ENCODE measurements around the gene MORN1. TPM values are rescaled to one million over a fixed set of nuclear protein-coding genes. Genes with fewer than 3 reads are reported as not detected.

The MORN1 gene
- total and polyA plus RNA-seq, 2 of the 4 experiments (the other 2 are of a cell fraction), result 3.0 to 4.2 TPM

GRCh38 chr1:2386636-2387611 is 4.4 kb downstream of the MORN1 start:
- H3K56ac ChIP-seq (ENCODE audit: extremely low read depth, insufficient read depth, low read length), result no peak overlapping the region
- no peak overlapping the region for H2BK120ac ChIP-seq (ENCODE audit: low read depth, low read length)
- no peak overlapping the region for H3K23ac ChIP-seq (ENCODE audit: low read depth, low read length)
- H3K4ac ChIP-seq (ENCODE audit: low read depth, low read length), result no peak overlapping the region
- H4K91ac ChIP-seq (ENCODE audit: insufficient read depth, low read depth, low read length), result no peak overlapping the region
- H3K36me3 ChIP-seq (ENCODE audit: control insufficient read depth, insufficient read depth, low read length), result 0 out of 2 replicates have a peak, but pooled peaks cover 2% of the 10 kb centered on the region
- no peaks in the 10 kb centered on the region for H4K20me1 ChIP-seq (ENCODE audit: insufficient read depth, low read length)
- H2BK15ac ChIP-seq (ENCODE audit: low read depth, low read length), result no peak overlapping the region
- no peak overlapping the region for H3K27ac ChIP-seq (ENCODE audit: insufficient read depth, low read length)
- no peak overlapping the region for H3K14ac ChIP-seq (replicated peaks; ENCODE audit: low read depth, low read length)
- no peak overlapping the region for H2AFZ ChIP-seq (replicated peaks; ENCODE audit: low read length, poor library complexity)
- no peak overlapping the region for H2BK5ac ChIP-seq (ENCODE audit: low read depth, low read length, poor library complexity, severe bottlenecking)
- no peak overlapping the region for H2AK5ac ChIP-seq (ENCODE audit: low read depth, low read length)
- DNase-seq (no peak), ATAC-seq (ENCODE audit: low read depth) (no peak)
- no peak overlapping the region for H2BK20ac ChIP-seq (ENCODE audit: low read depth, low read length)
- H3K4me1 ChIP-seq (ENCODE audit: control insufficient read depth, insufficient read depth, low read length), result no peaks in the 10 kb centered on the region; the same call in 1 of the 2 replicates
- POLR2A ChIA-PET (ENCODE audit: unreplicated experiment), result interaction anchor here (0.6 kb wide), 1 partner anchor 182 kb away, joined by 3 read pairs; no protein-coding TSS in a partner anchor
- 98% methylated on average over 8 of the region's 30 CpGs; no CpG with 5 or more reads in 1 of the 2 experiments for WGBS, 2 experiments (ENCODE audit: extremely low coverage in 2 of 2, insufficient read length in 1 of 2)
- intact Hi-C loops (cut with micrococcal nuclease), result no loop called here
- BruUV-seq (replicated peaks), result no TSS peak
- CTCF ChIA-PET, result interaction anchor here (0.7 kb wide), 1 partner anchor 192 kb away, joined by 3 read pairs; the partner anchor contains the start of gene FAAP20
- no peak overlapping the region for H4K5ac ChIP-seq (ENCODE audit: low read depth, low read length)
- H3K4me2 ChIP-seq (ENCODE audit: low read depth, low read length), result no peak overlapping the region
- no peak overlapping the region for H3K18ac ChIP-seq (ENCODE audit: low read depth, low read length)
- H3K9ac ChIP-seq (ENCODE audit: low read depth, low read length), result no peak overlapping the region
- H4K8ac ChIP-seq (ENCODE audit: low read depth in 2 of 2, low read length in 2 of 2), result no peak overlapping the region
- dilution Hi-C loops (cut with HindIII; ENCODE audit: low sequenced_read_pairs, unreplicated experiment), result no loop called here
- TF ChIP-seq MXI1 (IDR thresholded peaks at IDR 0.05; ENCODE audit: borderline replicate concordance, low read depth, low read length) (no peak), MAZ (IDR thresholded peaks at IDR 0.05; ENCODE audit: borderline replicate concordance, low read depth, low read length) (no peak), RCOR1 (IDR thresholded peaks at IDR 0.05; ENCODE audit: insufficient replicate concordance, low read length) (no peak)
- in situ Hi-C loops (cut with MboI; ENCODE audit: low sequenced_read_pairs), result no loop called here
- no peak overlapping the region for H2AK9ac ChIP-seq (replicated peaks; ENCODE audit: low read depth, low read length, poor library complexity)
- peaks cover 0 to 18% of the 10 kb centered on the region in 2 experiments; a peak in 3 of 4 replicates for H3K79me1 ChIP-seq (ENCODE audit: low read depth in 1 of 2, low read length in 2 of 2)
- no peaks in the 10 kb centered on the region for H3K9me3 ChIP-seq (ENCODE audit: control insufficient read depth, insufficient read depth, low read length)
- H3K27me3 ChIP-seq (ENCODE audit: control insufficient read depth, insufficient read depth, low read length), result no peaks in the 10 kb centered on the region
- no peak overlapping the region for H3K4me3 ChIP-seq (ENCODE audit: insufficient read depth, low read depth, low read length)
- H3K9me1 ChIP-seq (ENCODE audit: insufficient read depth, low read length), result peaks cover 4% of the 10 kb centered on the region; the same call in 1 of the 2 replicates

Measured in IMR-90 (cell line).